GM21360 (cell line): ENCODE measurements around the gene SERPINA5.
"Not testable (repeated sequence)": the region's sequence is repeated elsewhere in the genome, so short reads cannot be mapped to it uniquely, and the experiment has no call there.

ENCODE experiments used
- ATAC-seq: cut with Tn5 transposase; IDR thresholded peaks from one replicate; pipeline ENCODE4 v1.9.1; 2021; ENCODE audit warnings: mild to moderate bottlenecking, moderate library complexity; ENCODE audit not compliant: unreplicated experiment

SERPINA5 gene

GRCh38 chr14:94573475-94574277, 7.5 kb upstream of the SERPINA5 start:
- ATAC-seq: no peak

DNA sequence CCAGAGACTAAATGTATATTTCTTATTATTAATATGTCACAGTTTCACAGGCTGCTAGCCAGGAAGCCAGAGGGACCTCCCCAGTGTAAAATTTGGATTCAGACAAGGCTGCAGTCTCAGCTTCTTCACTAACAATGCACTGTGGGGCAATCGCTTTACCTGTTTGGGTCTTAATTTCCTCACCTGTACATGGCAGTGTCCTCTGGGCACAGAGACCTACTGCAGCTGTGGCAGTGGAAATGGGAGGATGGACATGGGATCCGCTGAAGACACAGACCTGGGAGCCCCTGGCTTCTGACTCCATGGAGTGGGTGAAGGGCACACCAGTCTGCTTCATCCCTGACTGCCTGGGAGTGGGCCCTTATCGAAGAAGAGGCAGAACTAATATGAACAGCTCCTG, 6.9 kb upstream of the SERPINA5 start:
- no peak for ATAC-seq

- no peak for ATAC-seq
Observed at GRCh38 chr14:94575730-94576585, 5.3 kb upstream of the SERPINA5 start.

DNA sequence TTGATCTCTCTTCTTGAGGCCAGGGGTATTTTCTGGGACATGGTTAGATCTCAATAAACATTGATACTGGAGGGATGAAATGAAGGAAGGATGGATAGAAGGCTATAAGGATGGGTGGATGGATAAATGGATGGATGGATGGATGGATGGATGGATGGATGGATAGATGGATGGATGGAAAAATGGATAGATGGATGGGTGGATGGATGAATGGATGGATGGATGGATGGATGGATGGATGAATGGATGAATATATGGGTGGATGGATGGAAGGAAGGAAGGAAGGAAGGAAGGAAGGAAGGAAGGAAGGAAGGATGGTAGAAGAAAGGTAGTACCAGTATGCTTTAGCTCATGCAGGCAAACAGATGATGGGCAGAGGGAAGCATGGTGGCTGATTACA, 3.8 kb upstream of the SERPINA5 start:
- not testable (repeated sequence) for ATAC-seq

- no peak for ATAC-seq
Observed at GRCh38 chr14:94578712-94579111, 2.5 kb upstream of the SERPINA5 start.

GRCh38 chr14:94582199-94582750, 1.0 kb downstream of the SERPINA5 start:
- no peak for ATAC-seq

DNA sequence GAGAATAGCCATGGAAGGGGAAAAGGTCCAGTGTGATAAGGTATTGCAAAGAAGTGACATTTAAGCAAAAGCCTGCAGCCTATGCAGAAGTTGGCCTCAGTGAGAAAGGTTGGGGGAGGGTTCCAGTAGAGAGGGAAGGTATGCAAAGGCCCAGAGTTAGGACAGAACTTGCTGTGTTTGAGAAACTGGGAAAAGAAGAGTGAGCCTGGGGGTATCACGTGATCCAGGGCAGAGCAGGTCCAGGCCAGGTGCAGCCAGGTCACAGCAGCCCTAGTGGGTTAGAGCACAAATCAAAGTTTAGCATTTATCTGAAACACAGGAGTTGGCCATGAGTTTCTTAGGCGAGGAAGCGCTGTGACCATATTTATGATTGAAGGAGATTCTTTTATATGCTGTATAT, 1.6 kb downstream of the SERPINA5 start:
- no peak for ATAC-seq

GRCh38 chr14:94583557-94583956, 2.3 kb downstream of the SERPINA5 start:
- ATAC-seq: no peak

GRCh38 chr14:94584591-94585280, 3.5 kb downstream of the SERPINA5 start:
- ATAC-seq: no peak

DNA sequence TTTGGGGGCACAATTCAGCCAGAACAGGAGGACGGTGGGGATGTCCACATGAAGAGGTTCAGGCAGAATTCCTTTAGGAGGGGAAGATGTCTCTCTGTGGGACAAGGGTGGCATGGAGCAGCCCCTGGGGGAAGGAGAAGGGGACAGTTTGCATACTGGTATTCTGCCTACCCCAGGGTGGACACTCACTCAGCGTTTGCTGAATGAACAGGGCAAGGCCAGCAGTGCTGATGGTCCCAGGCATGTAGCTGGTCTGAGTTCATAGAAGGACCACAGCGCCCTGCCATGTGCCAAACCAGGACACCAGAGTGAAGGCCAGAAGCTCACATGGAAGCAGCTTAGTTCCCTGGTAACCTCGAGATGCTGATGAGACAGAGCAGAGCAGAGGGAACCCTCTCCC, 5.4 kb downstream of the SERPINA5 start:
- ATAC-seq: no peak

DNA sequence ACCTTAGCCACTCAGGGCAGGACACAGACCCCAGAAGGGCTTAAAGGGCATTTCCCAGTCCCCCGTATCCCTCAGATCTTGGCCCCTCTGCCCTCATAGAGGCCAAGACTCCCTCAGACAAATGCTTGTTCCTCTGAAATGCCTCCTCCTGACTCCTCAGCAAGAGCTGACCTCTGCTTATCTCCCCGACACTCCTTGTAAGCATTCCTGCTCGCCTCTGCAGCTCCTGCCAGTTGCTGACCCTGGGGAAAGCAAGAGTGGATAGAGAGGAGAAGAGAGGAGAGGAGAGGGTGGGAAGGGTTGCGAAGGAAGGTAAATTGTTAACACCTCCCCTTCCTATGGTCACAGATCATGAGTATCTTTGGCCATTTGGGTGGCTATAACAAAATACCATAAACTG, 7.1 kb downstream of the SERPINA5 start:
- no peak for ATAC-seq

GRCh38 chr14:94591073-94591472, 9.8 kb downstream of the SERPINA5 start:
- no peak for ATAC-seq

GRCh38 chr14:94591871-94592270, 10.6 kb downstream of the SERPINA5 start:
- no peak for ATAC-seq

GRCh38 chr14:94592457-94592856, 11.2 kb downstream of the SERPINA5 start:
- no peak for ATAC-seq

DNA sequence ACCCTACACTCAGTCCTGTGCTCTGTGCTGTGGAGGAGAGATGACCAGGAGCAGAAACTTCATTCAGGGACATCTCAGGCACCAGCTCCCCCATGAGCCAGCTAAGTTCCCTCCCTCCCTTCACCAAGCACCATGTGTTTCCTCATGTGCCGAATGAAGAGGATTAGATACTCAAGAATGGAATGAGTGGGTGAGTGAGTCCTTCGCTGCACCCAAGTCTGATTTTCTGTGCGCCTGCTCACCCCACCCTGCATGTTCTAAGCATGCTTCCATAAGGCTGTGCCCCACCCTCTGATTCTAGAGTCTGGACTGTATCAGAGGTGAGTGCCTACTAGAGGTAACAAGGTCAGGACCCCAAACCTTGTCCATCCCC, 12.1 kb downstream of the SERPINA5 start:
- no peak for ATAC-seq

- no peak for ATAC-seq
Observed at GRCh38 chr14:94593749-94594431, 12.7 kb downstream of the SERPINA5 start.

GRCh38 chr14:94594441-94594840, 13.2 kb downstream of the SERPINA5 start:
- ATAC-seq: no peak

DNA sequence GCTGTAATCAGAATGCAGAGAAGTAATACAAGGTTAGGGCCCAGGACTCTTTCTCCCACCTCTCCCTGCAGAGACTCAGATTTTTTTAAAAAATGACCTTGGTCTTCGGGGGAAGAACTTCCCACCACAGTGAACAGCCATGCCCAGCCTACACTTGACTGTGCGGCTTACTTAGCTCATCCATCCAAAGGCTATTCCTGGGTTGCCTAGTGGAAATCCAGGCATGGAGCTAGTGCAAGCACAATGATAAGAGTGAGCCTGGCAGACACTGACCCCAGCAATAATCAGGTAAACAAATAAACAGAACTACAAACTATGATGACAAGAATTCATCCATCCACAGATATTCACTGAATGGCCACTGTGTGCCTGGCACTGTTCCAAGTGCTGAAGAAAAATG, 14.7 kb downstream of the SERPINA5 start:
- ATAC-seq: no peak

- ATAC-seq: no peak
Observed at GRCh38 chr14:94596361-94596760, 15.1 kb downstream of the SERPINA5 start.

DNA sequence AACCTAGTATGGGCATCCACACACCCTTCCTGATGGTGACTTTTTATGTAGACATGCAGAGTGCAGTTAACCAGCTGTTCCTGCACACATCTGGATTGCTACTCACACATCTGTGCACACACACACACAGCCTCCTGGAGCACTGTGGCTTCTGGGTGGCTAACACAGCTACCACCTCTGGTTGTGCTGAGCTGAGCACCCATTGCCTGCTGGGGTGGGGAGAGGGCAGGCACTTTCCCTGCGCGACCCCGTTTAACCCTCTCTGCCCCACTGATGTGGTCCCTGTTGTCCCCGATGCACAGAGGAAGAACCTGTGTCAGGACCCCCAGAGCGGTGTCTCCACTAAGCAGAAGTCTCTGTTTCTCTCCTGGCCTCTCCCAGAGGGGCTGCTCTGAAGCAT, 16.6 kb downstream of the SERPINA5 start:
- no peak for ATAC-seq

- ATAC-seq: no peak
Observed at GRCh38 chr14:94598506-94598815, 17.2 kb downstream of the SERPINA5 start.
